ENCODE results near the gene C10orf67.

GRCh38 chr10:23194966-23195845 is 149.4 kb downstream of the C10orf67 start:
- TF ChIP-seq CTCF (IDR thresholded peaks at IDR 0.05), result no peak
- TF ChIP-seq POLR2AphosphoS5 (IDR thresholded peaks at IDR 0.05; ENCODE audit: insufficient read depth in 1 of 2, low read depth in 1 of 2), result no peak
- no peak for TF ChIP-seq POLR2A (IDR thresholded peaks at IDR 0.05)
